ENCODE measurements around the gene PSMA7. TPM values are rescaled to one million over a fixed set of nuclear protein-coding genes. Genes with fewer than 3 reads are reported as not detected.

Gene PSMA7
- total and polyA plus RNA-seq, 2 of the 8 experiments (the other 6 are each of a cell fraction or from before 2014, with no cell fraction given): 361 to 648 TPM

GRCh38 chr20:62103508-62104233 is 39.5 kb downstream of the PSMA7 start:
- H3K9ac ChIP-seq (replicated peaks in 1 of 4; ENCODE audit: extremely low read depth in 1 of 4, low read depth in 3 of 4, low read length in 3 of 4): no peak overlapping the region
- H3K4ac ChIP-seq (replicated peaks; ENCODE audit: insufficient read length, low read depth, low read length): no peak overlapping the region
- H2AFZ ChIP-seq (ENCODE audit: low read length): no peak overlapping the region
- POLR2A ChIA-PET (ENCODE audit: partially characterized antibody): interaction anchor here (0.6 to 4.4 kb wide), 4 partner anchors 18 to 207 kb away, joined by 3 to 30 read pairs (median 6); partner anchors contain the start of gene LSM14B
- FAIRE-seq: no peak
- peaks cover 0 to 3% (median under 1%) of the 10 kb centered on the region in 4 experiments; a peak in 2 of 7 replicates for H3K27me3 ChIP-seq (replicated peaks in 1 of 4; ENCODE audit: control insufficient read depth in 3 of 4, extremely low read depth in 1 of 4, insufficient read depth in 3 of 4, low read length in 3 of 4)
- H3K4me2 ChIP-seq (ENCODE audit: insufficient read depth in 1 of 2, low read depth in 2 of 2, low read length in 2 of 2): no peak overlapping the region
- H4K5ac ChIP-seq (ENCODE audit: insufficient read length, low read depth, low read length): no peak overlapping the region
- no peak overlapping the region for H2BK12ac ChIP-seq (ENCODE audit: low read depth, low read length)
- H2BK15ac ChIP-seq (ENCODE audit: low read length): no peak overlapping the region
- H3K4me3 ChIP-seq (ENCODE audit: extremely low read depth in 1 of 4, insufficient read depth in 2 of 4, low read depth in 3 of 4, low read length in 4 of 4): no peak overlapping the region
- H3K36me3 ChIP-seq (ENCODE audit: control insufficient read depth in 2 of 4, insufficient read depth in 4 of 4, low read length in 3 of 4): no peaks in the 10 kb centered on the region
- H2BK5ac ChIP-seq (ENCODE audit: low read depth, low read length): no peak overlapping the region
- no peak overlapping the region for H2AK5ac ChIP-seq (ENCODE audit: low read depth, low read length)
- no peak overlapping the region for H3K56ac ChIP-seq (replicated peaks; ENCODE audit: insufficient read length, low read depth, low read length)
- H4K20me1 ChIP-seq (replicated peaks in 1 of 2; ENCODE audit: control insufficient read depth in 1 of 2, insufficient read depth in 2 of 2, low read length in 2 of 2): no peaks in the 10 kb centered on the region
- no peak overlapping the region for H3K27ac ChIP-seq (ENCODE audit: low read depth, low read length)
- 91% methylated on average over 21 of the region's 21 CpGs; no CpG with 5 or more reads in 1 of the 2 experiments for WGBS, 2 experiments (ENCODE audit: extremely low coverage in 1 of 2, insufficient coverage in 1 of 2, insufficient read length in 1 of 2, insufficient replicate concordance in 2 of 2, low coverage in 1 of 2, low lambda C conversion rate in 2 of 2, missing lambda C conversion rate in 1 of 2)
- H3K23ac ChIP-seq (ENCODE audit: insufficient read length): no peak overlapping the region
- H4K8ac ChIP-seq (ENCODE audit: extremely low read depth, insufficient read depth, low read length): 0 out of 2 replicates have a peak overlapping the region, but pooled peaks have one; percentile 14
- H3K9me3 ChIP-seq (ENCODE audit: insufficient read depth in 2 of 2, low read depth in 1 of 2, low read length in 1 of 2): peaks cover 7 to 22% of the 10 kb centered on the region in 2 experiments
- TF ChIP-seq BCL11A (IDR thresholded peaks at IDR 0.05; ENCODE audit: low read depth in 2 of 2, low read length in 2 of 2) (no peak), SIRT6 (IDR thresholded peaks at IDR 0.05; ENCODE audit: low read length) (no peak), CEBPB (IDR thresholded peaks at IDR 0.05; ENCODE audit: low read depth, low read length) (no peak), NRF1 (IDR thresholded peaks at IDR 0.05; ENCODE audit: low read depth, low read length) (no peak), EGR1 (IDR thresholded peaks at IDR 0.05; ENCODE audit: borderline replicate concordance, low read depth, low read length) (no peak), GABPA (IDR thresholded peaks at IDR 0.05; ENCODE audit: borderline replicate concordance, insufficient read depth, low read length) (no peak)
- H2BK120ac ChIP-seq (replicated peaks; ENCODE audit: low read depth, low read length): no peak overlapping the region
- no peak overlapping the region for H3K18ac ChIP-seq (ENCODE audit: extremely low read depth, low read length)
- peaks cover 4% of the 10 kb centered on the region; the same call in 1 of the 2 replicates for H3K23me2 ChIP-seq (ENCODE audit: low read depth, low read length)
- CTCF ChIA-PET (ENCODE audit: partially characterized antibody): interaction anchor here (1.0 to 1.3 kb wide), 4 partner anchors 11 to 93 kb away, joined by 3 to 4 read pairs (median 3); no protein-coding TSS in a partner anchor
- H4K91ac ChIP-seq (replicated peaks; ENCODE audit: insufficient read length, low read length): no peak overlapping the region
- H3K79me1 ChIP-seq (ENCODE audit: low read depth, low read length): no peaks in the 10 kb centered on the region
- no peak for DNase-seq (ENCODE audit: low read depth in 1 of 2, low spot score in 2 of 2)
- no peaks in the 10 kb centered on the region; a peak in 1 of 7 replicates for H3K4me1 ChIP-seq (replicated peaks in 1 of 4; ENCODE audit: control insufficient read depth in 3 of 4, insufficient read depth in 4 of 4, low read length in 3 of 4)
- H3K79me2 ChIP-seq (ENCODE audit: control insufficient read depth in 1 of 2, insufficient read depth in 2 of 2, low read length in 2 of 2): no peaks in the 10 kb centered on the region
- no peak overlapping the region for H3K14ac ChIP-seq (ENCODE audit: insufficient read length)
- no peak overlapping the region for H2BK20ac ChIP-seq (ENCODE audit: low read length)
